HTERT RPE-1 (cell line): ENCODE measurements around the gene PLCB1.

Experiments used
- in situ Hi-C: fragments of 300-500 bp; cut with MboI; formaldehyde crosslinking; loops from 4 replicates; pipeline ENCODE4 v1.14.3; 2020; ENCODE audit warnings: low sequenced_read_pairs

PLCB1 gene

DNA sequence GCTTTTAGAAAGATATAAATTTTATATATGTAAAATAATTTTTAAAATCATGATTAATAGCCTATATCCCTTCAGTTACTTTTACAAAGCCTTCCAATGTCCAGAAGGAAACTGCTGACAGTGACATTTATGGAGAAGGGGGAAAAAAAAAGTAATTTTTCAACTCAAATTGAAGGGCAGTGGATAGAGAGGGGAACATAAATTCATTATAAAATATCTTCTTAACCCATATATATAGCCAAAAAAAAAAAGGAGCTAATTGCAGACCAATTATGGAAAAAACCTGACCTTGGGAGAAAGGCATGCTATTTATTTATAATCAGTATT lies 392.9 kb downstream of the PLCB1 start:
- in situ Hi-C loops, result no loop called here

DNA sequence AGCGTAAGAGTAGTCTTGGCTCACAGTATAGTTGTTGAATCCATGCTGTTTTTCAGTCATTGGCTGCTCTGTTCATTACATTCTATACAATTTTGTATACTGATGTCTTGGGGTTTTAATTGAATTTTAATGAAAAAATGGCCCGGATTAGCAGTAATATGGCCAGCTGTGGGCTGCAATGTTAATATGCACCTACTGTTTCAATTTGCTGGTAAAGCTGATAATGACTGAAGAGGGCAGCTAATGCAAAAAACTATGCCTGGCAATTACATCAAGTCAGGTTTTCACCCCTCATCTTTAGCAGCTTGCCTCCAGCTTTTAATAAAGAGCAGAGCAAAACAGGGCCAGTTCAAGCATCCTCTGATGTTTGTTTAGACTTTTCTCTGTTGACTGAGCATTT lies 394.5 kb downstream of the PLCB1 start:
- in situ Hi-C loops, result no loop called here

DNA sequence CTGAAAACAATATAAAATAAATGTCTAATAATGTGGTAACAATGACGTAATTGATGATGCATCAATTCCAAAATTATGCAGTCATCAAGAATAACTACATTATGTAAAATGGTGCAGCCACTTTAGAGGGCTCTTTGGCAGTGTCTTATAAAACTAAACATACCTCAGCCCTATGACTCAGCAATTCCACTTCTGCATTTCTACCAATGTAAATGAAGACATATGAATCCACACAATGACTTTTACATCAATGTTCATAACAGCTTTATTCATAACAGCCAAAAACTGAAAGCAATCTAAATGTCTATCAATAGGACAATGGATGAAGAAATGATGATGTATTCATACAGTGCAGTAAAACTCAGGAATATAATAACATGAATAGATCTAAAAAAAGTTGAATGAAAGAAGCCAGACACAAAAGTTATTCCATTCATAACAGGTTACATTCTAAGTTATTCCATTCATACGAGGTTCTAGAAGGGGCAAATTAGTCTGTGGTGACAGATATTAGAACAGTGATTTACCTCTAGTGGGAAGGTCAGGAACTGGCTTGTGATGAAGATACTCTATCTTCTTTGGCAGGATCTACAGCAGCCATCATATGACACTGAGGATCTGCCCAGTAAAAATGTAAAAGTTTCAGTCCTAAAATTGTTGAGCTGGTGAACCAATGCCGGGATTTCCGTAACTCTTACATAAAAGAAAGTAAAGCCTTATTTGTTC lies 396.1 kb downstream of the PLCB1 start:
- in situ Hi-C loops, result no loop called here

GRCh38 chr20:8530022-8530421 lies 398.0 kb downstream of the PLCB1 start:
- in situ Hi-C loops, result no loop called here

DNA sequence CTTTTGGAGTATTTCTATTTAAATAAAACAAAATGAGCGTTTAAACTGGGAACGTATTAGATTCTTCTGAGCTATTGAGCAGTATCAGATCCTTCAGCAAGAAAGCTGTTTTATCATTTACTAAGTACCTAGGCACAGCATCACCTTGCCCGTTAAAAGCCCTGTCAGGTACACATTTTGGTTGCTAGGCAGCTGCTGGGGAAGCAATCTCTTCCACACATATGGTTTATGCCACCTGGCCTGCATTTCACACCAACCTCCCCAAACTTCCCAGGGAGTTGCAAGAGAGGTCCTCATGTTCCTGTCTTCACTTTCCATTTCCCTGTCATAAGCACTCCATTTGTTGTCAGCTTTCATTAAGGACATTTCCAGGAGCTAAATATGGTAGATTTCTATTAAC lies 400.1 kb downstream of the PLCB1 start:
- in situ Hi-C loops, result no loop called here

GRCh38 chr20:8534368-8535160 lies 402.5 kb downstream of the PLCB1 start:
- in situ Hi-C loops, result no loop called here

- in situ Hi-C loops, result no loop called here
Observed at GRCh38 chr20:8535403-8536261, 403.6 kb downstream of the PLCB1 start.

- in situ Hi-C loops, result no loop called here
Observed at GRCh38 chr20:8536262-8536618, 404.2 kb downstream of the PLCB1 start.

DNA sequence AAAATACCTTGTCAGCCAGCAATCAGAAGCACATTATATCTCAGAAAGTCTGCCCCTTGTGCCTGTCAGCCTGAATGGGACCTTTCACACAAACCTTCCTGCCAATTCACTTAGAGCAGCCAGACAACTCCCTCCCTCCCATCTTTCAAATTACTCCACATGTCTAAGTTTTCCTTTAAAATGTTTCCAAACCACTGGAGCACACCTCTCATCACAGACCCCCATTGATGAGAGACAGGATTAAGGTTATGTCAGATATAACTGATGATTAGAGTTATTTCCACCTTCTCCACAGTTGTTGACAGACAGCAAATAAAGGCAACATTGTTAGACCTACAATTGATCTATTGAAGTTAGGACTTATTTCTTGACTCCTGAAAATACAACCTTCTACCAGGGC lies 408.4 kb downstream of the PLCB1 start:
- in situ Hi-C loops, result no loop called here

DNA sequence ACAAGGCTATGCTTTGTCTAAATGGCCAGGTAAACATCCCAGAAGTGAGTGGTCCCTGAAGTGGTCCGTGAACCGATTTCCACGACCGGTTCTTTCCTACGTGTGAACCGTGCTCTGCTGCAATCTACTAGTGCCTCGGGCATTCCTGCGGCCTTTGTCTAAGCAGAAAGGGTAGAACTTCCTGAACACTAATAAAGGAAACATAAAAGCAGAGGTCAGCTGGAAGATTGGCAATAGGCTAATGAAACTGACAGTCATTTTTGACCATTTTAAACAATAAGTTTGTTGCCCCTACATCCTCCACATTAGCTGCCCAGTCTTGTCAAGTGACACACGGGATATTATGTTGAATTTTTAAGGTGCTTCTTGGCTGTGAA lies 410.0 kb downstream of the PLCB1 start:
- in situ Hi-C loops, result no loop called here

GRCh38 chr20:8545212-8545611 lies 413.1 kb downstream of the PLCB1 start:
- in situ Hi-C loops, result no loop called here

- in situ Hi-C loops, result no loop called here
Observed at GRCh38 chr20:8547035-8547650, 415.1 kb downstream of the PLCB1 start.

GRCh38 chr20:8547968-8548588 lies 416.0 kb downstream of the PLCB1 start:
- in situ Hi-C loops, result no loop called here

DNA sequence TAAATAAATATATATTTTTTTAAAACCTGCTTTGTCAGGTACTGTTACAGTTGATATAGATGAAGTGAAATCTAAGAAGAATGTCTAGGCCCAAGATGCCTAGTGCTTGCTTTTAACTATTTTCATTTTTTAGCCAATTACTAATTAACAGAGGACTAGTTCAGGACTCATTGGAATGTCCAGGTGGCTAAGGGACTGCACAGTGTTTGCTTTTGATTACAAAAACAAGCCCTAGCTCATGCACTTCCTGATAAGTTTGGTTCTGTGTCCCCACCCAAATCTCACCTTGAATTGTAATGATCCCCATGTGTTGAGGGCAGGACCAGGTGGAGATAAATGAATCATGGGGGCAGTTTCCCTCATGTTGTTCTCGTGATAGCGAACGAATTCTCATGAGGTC lies 417.1 kb downstream of the PLCB1 start:
- in situ Hi-C loops, result no loop called here

- in situ Hi-C loops, result no loop called here
Observed at GRCh38 chr20:8557711-8558110, 425.6 kb downstream of the PLCB1 start.

DNA sequence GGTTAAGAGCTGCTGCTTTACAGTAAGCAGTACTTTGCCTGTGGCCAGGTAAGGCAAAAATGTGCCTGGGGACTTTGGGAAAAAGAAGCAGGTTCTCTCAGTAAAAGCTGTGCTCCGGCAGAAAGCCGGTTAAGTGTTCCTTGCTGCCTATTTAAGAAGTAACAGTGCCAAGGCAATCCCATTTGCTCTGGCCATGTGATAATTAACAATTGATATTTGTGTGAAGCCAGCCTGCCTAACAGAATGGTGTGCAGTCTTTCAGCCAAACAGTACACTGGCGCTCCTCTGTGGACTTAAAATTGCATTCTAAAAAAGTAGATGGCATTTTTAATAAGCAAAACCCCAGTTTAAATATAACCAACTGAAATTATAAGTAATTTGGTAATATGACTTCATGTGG lies 430.3 kb downstream of the PLCB1 start:
- in situ Hi-C loops, result no loop called here

GRCh38 chr20:8568075-8568474 lies 436.0 kb downstream of the PLCB1 start:
- in situ Hi-C loops, result no loop called here

- in situ Hi-C loops, result no loop called here
Observed at GRCh38 chr20:8569766-8570165, 437.7 kb downstream of the PLCB1 start.

DNA sequence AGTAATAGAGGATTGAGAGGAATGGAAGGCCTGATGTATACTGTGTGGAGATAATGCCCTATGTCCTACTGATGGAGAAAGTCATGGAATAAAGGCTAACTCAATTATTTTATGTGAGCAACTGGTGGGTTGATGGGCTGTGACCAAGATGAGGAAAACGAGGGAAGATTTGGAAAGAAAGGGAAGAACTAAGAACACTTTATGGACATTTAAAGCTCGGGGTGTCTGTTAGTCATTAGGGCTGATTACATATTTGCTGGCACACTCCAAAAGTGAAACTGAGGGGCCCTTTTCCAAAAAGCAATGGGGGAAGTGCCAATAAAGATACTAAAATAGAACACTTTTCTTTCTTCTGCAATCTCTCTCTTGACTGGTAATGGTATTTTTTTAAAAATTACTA lies 439.5 kb downstream of the PLCB1 start:
- in situ Hi-C loops, result no loop called here

- in situ Hi-C loops, result no loop called here
Observed at GRCh38 chr20:8573686-8574085, 441.6 kb downstream of the PLCB1 start.

GRCh38 chr20:8575114-8575513 lies 443.0 kb downstream of the PLCB1 start:
- in situ Hi-C loops, result no loop called here
